ENCODE results near the gene SEC24C.

The SEC24C gene

DNA sequence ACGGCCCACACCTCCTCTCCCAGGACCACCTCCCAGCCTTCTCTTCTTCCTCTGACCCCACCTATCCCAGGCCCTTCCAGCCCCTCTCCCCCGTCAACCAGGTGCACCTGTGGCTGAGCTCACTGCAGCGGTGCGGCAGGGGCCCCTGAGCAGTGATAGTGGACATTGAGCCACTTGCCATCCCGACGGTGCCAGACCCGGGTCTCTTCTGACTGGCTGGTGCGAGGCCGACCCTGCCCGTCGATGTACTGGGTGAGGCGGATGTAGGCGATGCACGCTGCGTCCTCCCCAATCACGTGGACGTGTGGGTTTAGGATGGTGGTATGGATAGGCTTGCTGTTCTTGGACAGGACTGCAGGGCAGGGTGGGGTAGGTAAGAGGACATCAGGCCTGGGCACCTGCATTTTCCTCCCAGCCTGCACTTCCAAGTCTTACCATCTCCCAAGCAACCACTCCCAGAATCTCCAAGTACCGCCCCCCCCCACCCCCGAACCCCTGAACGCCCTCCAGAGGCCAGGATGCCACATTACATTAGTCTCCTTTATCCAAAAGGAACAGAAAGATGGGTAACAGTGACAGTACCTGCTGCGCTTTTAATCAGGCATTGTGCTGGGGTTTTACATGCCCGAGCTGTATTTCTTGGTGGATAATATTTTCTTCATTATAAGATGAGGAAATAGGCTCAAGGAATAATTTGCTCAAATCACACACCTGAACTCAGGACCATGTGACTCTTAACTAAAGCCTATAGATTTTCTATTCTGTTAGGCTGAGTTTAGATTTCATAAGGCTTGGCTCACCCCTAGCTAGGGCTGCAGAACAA lies 70.9 kb downstream of the SEC24C start:
- Histone ChIP-seq H3K4me3 (ENCODE audit: low read length) (no peak overlapping the region), H2AFZ (ENCODE audit: low read depth, low read length) (no peak overlapping the region), H3K4me1 (ENCODE audit: low read length) (peaks cover 6% of the 10 kb centered on the region; the same call in 1 of the 2 replicates), H4K20me1 (ENCODE audit: insufficient read depth, low read length) (no peaks in the 10 kb centered on the region), H3K79me2 (ENCODE audit: low read length) (peaks cover 8% of the 10 kb centered on the region), H3K9ac (ENCODE audit: low read length) (no peak overlapping the region), H3K4me2 (ENCODE audit: low read length) (no peak overlapping the region), H3K27ac (ENCODE audit: low read length) (no peak overlapping the region), H3K9me3 (ENCODE audit: insufficient read depth, low read length) (no peaks in the 10 kb centered on the region), H3K36me3 (replicated peaks; ENCODE audit: low read depth, low read length) (no peaks in the 10 kb centered on the region), H3K27me3 (ENCODE audit: low read depth, low read length) (no peaks in the 10 kb centered on the region)
- no peak for TF ChIP-seq EZH2phosphoT487 (IDR thresholded peaks at IDR 0.05; ENCODE audit: low read depth)
- TF ChIP-seq, protein P1, sequence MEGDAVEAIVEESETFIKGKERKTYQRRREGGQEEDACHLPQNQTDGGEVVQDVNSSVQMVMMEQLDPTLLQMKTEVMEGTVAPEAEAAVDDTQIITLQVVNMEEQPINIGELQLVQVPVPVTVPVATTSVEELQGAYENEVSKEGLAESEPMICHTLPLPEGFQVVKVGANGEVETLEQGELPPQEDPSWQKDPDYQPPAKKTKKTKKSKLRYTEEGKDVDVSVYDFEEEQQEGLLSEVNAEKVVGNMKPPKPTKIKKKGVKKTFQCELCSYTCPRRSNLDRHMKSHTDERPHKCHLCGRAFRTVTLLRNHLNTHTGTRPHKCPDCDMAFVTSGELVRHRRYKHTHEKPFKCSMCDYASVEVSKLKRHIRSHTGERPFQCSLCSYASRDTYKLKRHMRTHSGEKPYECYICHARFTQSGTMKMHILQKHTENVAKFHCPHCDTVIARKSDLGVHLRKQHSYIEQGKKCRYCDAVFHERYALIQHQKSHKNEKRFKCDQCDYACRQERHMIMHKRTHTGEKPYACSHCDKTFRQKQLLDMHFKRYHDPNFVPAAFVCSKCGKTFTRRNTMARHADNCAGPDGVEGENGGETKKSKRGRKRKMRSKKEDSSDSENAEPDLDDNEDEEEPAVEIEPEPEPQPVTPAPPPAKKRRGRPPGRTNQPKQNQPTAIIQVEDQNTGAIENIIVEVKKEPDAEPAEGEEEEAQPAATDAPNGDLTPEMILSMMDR (IDR thresholded peaks at IDR 0.05; ENCODE audit: low read depth, low read length): peak; percentile 23; the same call in 1 of the 2 replicates

DNA sequence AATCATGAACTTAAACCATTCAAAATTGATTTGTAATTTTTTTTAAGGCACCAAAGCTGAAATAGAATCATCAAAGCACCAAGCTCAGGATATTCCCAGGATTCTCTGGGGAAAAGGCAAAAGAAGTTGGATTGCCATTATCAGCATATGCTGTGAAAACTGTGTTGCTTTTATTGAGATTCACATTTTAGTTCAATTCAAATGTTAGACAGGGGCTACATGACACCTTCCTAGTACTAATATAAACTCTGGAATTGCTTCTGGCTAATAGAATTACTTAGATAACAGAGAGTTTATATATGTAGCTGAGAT lies 71.5 kb downstream of the SEC24C start:
- Histone ChIP-seq H3K27ac (ENCODE audit: low read length) (no peak overlapping the region), H2AFZ (ENCODE audit: low read depth, low read length) (no peak overlapping the region), H3K79me2 (ENCODE audit: low read length) (peaks cover 5% of the 10 kb centered on the region), H4K20me1 (ENCODE audit: insufficient read depth, low read length) (no peaks in the 10 kb centered on the region), H3K9me3 (ENCODE audit: insufficient read depth, low read length) (no peaks in the 10 kb centered on the region), H3K4me3 (ENCODE audit: low read length) (no peak overlapping the region), H3K27me3 (ENCODE audit: low read depth, low read length) (no peaks in the 10 kb centered on the region), H3K4me1 (ENCODE audit: low read length) (0 out of 2 replicates have a peak, but pooled peaks cover 3% of the 10 kb centered on the region), H3K9ac (ENCODE audit: low read length) (no peak overlapping the region), H3K4me2 (ENCODE audit: low read length) (no peak overlapping the region), H3K36me3 (replicated peaks; ENCODE audit: low read depth, low read length) (no peaks in the 10 kb centered on the region)
- no peak for TF ChIP-seq EZH2phosphoT487 (IDR thresholded peaks at IDR 0.05; ENCODE audit: low read depth)
- TF ChIP-seq, protein P1 (IDR thresholded peaks at IDR 0.05; ENCODE audit: low read depth, low read length): no peak

DNA sequence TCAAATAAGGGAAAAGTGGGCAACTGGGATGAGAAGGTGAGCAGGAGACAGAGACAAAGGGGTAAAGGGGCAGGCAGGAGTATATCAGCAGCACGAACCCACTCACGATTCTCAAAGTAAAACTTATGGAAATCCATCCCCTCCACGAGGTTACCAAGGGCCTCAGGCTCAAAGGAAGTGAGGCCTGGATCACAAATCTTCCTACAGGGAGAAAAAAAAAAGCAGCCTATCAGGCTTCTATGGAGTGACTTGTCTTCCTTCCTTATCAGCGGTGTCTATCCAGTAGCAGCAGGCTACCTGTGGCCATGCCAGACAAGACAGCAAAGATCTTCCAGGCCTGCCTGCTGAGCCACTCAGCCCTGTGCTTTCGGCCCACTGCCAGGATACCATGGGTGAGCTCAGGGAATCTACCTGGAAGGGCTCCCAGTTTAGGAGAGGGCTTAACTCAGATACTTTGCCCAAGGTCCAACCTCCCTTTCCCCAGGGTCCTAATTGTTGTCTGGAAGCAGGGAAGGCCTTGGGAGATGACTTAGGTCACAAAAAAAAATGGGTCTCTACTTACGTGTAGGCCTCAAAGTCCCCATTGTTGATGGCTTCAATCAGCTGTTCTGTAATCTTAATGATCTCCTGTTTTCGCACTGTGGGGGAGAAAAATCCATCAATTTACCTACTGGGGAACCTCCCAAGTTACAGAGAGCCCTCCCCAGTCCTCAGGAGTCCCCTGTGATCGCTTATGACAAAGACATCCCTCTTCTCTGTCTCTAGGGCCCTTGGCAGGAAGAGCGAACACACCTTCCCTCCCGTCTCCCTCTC lies 73.0 kb downstream of the SEC24C start:
- Histone ChIP-seq H3K79me2 (ENCODE audit: low read length) (no peaks in the 10 kb centered on the region), H3K4me2 (ENCODE audit: low read length) (no peak overlapping the region), H3K36me3 (replicated peaks; ENCODE audit: low read depth, low read length) (no peaks in the 10 kb centered on the region), H3K4me1 (ENCODE audit: low read length) (0 out of 2 replicates have a peak, but pooled peaks cover 3% of the 10 kb centered on the region), H4K20me1 (ENCODE audit: insufficient read depth, low read length) (no peaks in the 10 kb centered on the region), H2AFZ (ENCODE audit: low read depth, low read length) (no peak overlapping the region), H3K27ac (ENCODE audit: low read length) (no peak overlapping the region), H3K27me3 (ENCODE audit: low read depth, low read length) (no peaks in the 10 kb centered on the region), H3K9me3 (ENCODE audit: insufficient read depth, low read length) (no peaks in the 10 kb centered on the region), H3K9ac (ENCODE audit: low read length) (no peak overlapping the region), H3K4me3 (ENCODE audit: low read length) (no peak overlapping the region)
- TF ChIP-seq, protein P1 (IDR thresholded peaks at IDR 0.05; ENCODE audit: low read depth, low read length): no peak
- no peak for TF ChIP-seq EZH2phosphoT487 (IDR thresholded peaks at IDR 0.05; ENCODE audit: low read depth)

DNA sequence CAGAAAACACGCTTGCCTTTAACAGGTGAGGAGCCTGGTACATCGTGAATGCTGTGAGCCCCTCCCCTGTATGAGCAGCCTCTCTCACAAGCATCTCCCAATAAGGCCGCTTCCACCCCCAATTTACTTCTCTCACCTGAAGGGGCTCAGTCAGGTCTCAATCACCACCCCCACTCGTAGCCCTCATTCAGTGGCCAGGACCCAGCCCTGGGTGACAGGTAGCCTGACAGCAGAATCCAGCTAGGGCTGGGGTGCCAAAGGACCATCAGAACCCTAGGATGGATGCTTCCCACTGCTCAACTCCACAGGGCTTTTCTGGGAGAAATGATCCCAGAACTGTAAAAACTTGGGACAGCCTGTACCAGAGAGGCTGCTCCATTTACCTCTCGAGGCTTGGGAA lies 73.7 kb downstream of the SEC24C start:
- Histone ChIP-seq H3K36me3 (replicated peaks; ENCODE audit: low read depth, low read length) (no peaks in the 10 kb centered on the region), H3K27ac (ENCODE audit: low read length) (no peak overlapping the region), H2AFZ (ENCODE audit: low read depth, low read length) (no peak overlapping the region), H3K27me3 (ENCODE audit: low read depth, low read length) (no peaks in the 10 kb centered on the region), H3K4me2 (ENCODE audit: low read length) (no peak overlapping the region), H3K79me2 (ENCODE audit: low read length) (no peaks in the 10 kb centered on the region), H3K4me3 (ENCODE audit: low read length) (no peak overlapping the region), H4K20me1 (ENCODE audit: insufficient read depth, low read length) (no peaks in the 10 kb centered on the region), H3K4me1 (ENCODE audit: low read length) (no peaks in the 10 kb centered on the region), H3K9me3 (ENCODE audit: insufficient read depth, low read length) (no peaks in the 10 kb centered on the region), H3K9ac (ENCODE audit: low read length) (no peak overlapping the region)
- no peak for TF ChIP-seq EZH2phosphoT487 (IDR thresholded peaks at IDR 0.05; ENCODE audit: low read depth)
- TF ChIP-seq, protein P1 (IDR thresholded peaks at IDR 0.05; ENCODE audit: low read depth, low read length): no peak
